Effector memory CD4-positive, alpha-beta T cell (primary cell): ENCODE measurements around the gene OXSR1.
"Not testable (repeated sequence)": the region's sequence is repeated elsewhere in the genome, so short reads cannot be mapped to it uniquely, and the experiment has no call there.

Experiments
- DNase-seq, 3 donors: peaks; one replicate each; pipeline ENCODE4 v3.0.0-alpha.2; 2020
- H3K27ac ChIP-seq: 2 replicates; pipeline ENCODE4 v1.7.0; 2013; ENCODE audit warnings: mild to moderate bottlenecking, low read length, moderate library complexity; ENCODE audit not compliant: insufficient read depth, poor library complexity, severe bottlenecking
- H3K27me3 ChIP-seq: replicated peaks from 2 replicates; pipeline ENCODE4 v1.7.0; 2013; ENCODE audit warnings: mild to moderate bottlenecking, low read length; ENCODE audit not compliant: insufficient read depth, control insufficient read depth, poor library complexity, severe bottlenecking
- H3K36me3 ChIP-seq: 2 replicates; pipeline ENCODE4 v1.7.0; 2013; ENCODE audit warnings: mild to moderate bottlenecking, low read length, moderate library complexity; ENCODE audit not compliant: control insufficient read depth, insufficient read depth
- H3K4me1 ChIP-seq: 2 replicates; pipeline ENCODE4 v1.7.0; 2013; ENCODE audit warnings: low read length, mild to moderate bottlenecking; ENCODE audit not compliant: control insufficient read depth, insufficient read depth, poor library complexity, severe bottlenecking
- H3K4me3 ChIP-seq: 2 replicates; pipeline ENCODE4 v1.7.0; 2013; ENCODE audit warnings: low read length, low read depth, mild to moderate bottlenecking; ENCODE audit not compliant: insufficient read depth, poor library complexity, severe bottlenecking
- H3K9me3 ChIP-seq: 2 replicates; pipeline ENCODE4 v1.7.0; 2013; ENCODE audit warnings: mild to moderate bottlenecking, low read length, moderate library complexity; ENCODE audit not compliant: control insufficient read depth

Gene OXSR1

DNA sequence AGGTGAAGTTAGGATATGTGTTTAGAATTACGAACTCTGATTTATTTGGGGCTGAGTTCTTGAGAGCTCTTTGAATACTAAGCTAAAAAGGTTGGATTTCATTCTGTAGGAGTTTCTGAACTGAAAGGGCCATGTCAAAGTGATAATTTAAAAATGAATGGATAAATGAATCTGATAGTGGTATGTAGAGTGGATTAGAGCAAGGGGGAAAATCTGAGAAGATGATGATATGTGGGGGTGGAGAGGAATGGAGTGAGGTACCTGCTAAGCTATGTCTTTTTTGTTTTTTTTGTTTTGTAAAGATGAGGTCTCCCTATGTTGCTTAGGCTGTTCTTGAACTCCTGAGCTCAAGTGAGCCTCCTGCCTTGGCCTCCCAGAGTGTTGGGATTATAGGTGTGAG lies 55.7 kb downstream of the OXSR1 start:
- Histone ChIP-seq H3K36me3 (peaks cover 23% of the 10 kb centered on the region), H3K4me1 (no peaks in the 10 kb centered on the region), H3K9me3 (no peaks in the 10 kb centered on the region), H3K27me3 (no peaks in the 10 kb centered on the region), H3K4me3 (no peak overlapping the region), H3K27ac (no peak overlapping the region)
- DNase-seq: no peak

DNA sequence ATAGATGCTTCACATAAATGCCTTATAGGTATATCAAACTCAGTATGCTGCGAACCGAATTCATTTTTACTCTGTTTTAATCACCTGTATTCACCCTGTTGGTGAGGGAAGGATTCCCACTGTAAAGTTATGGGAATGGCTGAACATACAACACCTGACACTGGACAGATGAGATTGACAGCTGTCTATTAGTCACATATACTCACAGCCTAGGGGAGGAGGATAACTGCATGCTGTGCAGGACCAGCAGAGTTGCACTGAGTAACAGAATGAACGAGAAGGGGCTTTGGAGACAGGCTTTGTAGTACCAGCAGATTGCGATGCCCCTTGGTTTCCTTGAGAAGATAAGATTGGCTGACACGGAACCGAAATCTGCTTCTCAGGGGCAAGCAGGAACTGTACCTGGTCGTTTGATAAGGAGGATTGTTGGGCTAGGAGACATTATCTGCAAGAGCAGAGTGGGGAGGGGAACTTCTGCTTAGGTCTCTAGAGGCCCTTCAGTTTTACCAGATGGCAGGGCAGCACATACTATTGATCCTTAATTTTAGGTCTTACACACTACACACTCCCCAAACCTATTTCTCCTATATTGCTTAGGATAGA lies 56.8 kb downstream of the OXSR1 start:
- Histone ChIP-seq H3K9me3 (no peaks in the 10 kb centered on the region), H3K36me3 (peaks cover 27% of the 10 kb centered on the region)
- DNase-seq: no peak

DNA sequence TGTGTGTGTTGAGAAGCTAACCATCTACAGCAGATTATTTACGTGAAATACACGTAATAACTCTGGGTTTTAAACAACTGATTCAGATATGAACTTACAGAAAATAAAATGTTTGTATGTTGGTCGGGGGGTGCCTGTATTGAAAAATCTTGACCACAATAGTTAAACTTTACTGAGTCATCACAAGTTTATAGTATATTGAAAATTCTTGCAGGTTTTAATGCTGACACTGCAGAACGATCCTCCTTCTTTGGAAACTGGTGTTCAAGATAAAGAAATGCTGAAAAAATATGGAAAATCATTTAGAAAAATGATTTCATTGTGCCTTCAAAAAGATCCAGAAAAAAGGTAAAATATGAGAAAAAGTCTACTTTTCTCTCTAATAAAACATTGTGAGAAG lies 59.0 kb downstream of the OXSR1 start:
- no peak overlapping the region for H3K27ac ChIP-seq
- no peaks in the 10 kb centered on the region for H3K27me3 ChIP-seq
- no peak for DNase-seq
- no peak overlapping the region for H3K4me3 ChIP-seq
- no peaks in the 10 kb centered on the region for H3K9me3 ChIP-seq
- H3K4me1 ChIP-seq: no peaks in the 10 kb centered on the region
- peaks cover 36% of the 10 kb centered on the region for H3K36me3 ChIP-seq

More for the DNA sequence above, 56.8 kb downstream of the OXSR1 start:
- Histone ChIP-seq H3K4me1 (no peaks in the 10 kb centered on the region), H3K27ac (no peak overlapping the region), H3K4me3 (no peak overlapping the region), H3K27me3 (no peaks in the 10 kb centered on the region)

DNA sequence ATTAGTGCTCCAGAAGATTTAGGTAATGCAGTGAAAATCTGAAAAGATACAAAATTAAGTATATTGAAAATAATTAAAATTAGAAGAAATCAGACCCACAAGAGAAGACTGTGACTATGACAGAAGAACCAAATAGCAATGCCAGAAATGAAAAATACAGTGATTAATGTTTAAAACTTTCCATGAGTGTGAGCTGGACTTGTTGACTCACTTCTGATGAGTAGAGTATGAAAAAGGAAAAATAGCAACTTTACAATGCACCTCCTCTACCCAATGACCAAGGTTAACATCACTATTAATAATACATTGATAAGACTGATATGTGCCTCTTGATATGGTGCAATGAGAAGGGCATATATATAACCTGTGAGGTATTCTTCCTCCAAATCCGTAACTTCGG lies 60.9 kb downstream of the OXSR1 start:
- Histone ChIP-seq H3K36me3 (peaks cover 38% of the 10 kb centered on the region), H3K4me3 (no peak overlapping the region), H3K9me3 (no peaks in the 10 kb centered on the region), H3K4me1 (no peaks in the 10 kb centered on the region), H3K27me3 (no peaks in the 10 kb centered on the region), H3K27ac (no peak overlapping the region)
- no peak for DNase-seq

DNA sequence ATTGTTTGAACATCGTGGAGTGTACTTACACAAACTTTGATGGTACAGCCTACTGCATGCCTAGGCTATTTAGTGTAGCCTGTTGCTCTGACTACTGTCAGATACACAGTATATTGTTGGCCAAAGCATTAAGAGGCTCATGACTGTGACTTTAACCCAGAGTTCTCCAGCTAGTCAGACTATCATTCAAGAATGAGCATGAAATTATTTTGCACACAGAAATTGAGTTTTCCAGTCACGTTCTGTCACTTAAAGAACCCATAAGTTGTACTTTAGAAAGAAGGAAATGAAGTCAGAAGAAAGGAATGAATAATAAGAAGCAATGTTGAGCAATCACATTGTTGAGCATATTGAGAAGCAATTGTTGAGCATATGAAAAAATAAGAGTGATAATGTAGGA lies 62.7 kb downstream of the OXSR1 start:
- H3K9me3 ChIP-seq: no peaks in the 10 kb centered on the region
- no peaks in the 10 kb centered on the region for H3K4me1 ChIP-seq
- no peak overlapping the region for H3K4me3 ChIP-seq
- H3K27ac ChIP-seq: no peak overlapping the region
- DNase-seq: no peak
- H3K27me3 ChIP-seq: no peaks in the 10 kb centered on the region
- H3K36me3 ChIP-seq: peaks cover 38% of the 10 kb centered on the region

DNA sequence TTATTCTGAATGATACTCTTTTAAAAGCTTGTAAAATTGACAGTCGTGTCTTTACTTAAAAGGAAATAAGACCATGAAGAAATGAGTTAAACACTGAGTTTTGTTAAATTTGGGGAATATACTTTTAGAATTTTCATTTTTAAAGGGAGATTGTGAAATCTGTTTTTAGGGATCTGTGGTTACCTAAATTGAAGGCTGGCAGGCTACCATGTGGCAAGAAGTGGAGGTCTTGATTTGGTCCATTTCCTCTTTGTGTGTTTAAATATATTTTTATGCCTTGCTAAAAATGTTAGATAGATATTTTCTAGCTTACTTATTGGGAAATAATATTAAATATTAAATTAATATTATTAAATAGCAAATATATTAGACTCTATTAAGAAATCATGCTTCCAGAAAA lies 63.7 kb downstream of the OXSR1 start:
- no peak for DNase-seq
- Histone ChIP-seq H3K27me3 (no peaks in the 10 kb centered on the region), H3K4me3 (no peak overlapping the region), H3K36me3 (peaks cover 36% of the 10 kb centered on the region), H3K9me3 (no peaks in the 10 kb centered on the region), H3K4me1 (no peaks in the 10 kb centered on the region), H3K27ac (no peak overlapping the region)

DNA sequence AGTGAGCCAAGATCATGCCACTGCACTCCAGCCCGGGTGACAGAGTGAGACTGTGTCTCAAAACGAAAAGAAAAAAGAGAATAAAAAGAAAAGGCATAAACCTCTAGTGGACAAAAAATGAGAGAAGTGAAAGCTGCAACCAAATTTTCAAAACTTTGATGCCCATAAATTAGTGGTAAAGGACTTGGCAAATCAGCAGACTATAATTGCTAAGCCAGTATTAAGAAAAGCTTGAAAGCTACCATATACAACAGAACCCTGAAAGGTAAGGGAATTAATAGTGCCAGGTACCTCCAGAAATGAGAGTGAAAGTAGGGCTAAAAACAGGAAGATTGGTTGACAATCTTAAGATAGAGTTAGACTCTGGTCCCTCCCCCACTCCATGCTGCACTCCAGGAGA lies 67.4 kb downstream of the OXSR1 start:
- Histone ChIP-seq H3K27ac (no peak overlapping the region), H3K27me3 (no peaks in the 10 kb centered on the region), H3K36me3 (peaks cover 40% of the 10 kb centered on the region), H3K9me3 (no peaks in the 10 kb centered on the region), H3K4me1 (no peaks in the 10 kb centered on the region), H3K4me3 (no peak overlapping the region)
- no peak for DNase-seq

DNA sequence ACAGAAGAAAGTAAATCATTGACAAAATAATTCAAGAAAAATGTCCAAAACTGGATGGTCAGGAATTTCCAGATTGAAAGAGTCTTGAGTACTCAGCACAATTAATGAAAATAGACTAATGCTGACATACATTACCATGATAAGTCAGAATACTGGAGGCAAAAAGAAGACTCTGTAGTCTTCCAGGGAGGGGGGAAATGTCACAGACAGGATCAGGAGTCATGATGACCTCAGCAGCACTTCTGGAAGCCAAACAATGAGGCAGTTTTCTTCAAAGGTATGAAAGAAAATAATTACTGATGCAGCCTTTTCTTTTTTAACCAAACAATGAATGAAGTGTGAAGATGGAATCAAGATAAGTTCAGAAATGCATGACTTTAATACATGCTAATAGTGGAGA lies 70.1 kb downstream of the OXSR1 start:
- Histone ChIP-seq H3K4me1 (no peaks in the 10 kb centered on the region), H3K27me3 (no peaks in the 10 kb centered on the region), H3K36me3 (peaks cover 53% of the 10 kb centered on the region), H3K9me3 (no peaks in the 10 kb centered on the region), H3K27ac (no peak overlapping the region), H3K4me3 (no peak overlapping the region)
- DNase-seq: no peak

DNA sequence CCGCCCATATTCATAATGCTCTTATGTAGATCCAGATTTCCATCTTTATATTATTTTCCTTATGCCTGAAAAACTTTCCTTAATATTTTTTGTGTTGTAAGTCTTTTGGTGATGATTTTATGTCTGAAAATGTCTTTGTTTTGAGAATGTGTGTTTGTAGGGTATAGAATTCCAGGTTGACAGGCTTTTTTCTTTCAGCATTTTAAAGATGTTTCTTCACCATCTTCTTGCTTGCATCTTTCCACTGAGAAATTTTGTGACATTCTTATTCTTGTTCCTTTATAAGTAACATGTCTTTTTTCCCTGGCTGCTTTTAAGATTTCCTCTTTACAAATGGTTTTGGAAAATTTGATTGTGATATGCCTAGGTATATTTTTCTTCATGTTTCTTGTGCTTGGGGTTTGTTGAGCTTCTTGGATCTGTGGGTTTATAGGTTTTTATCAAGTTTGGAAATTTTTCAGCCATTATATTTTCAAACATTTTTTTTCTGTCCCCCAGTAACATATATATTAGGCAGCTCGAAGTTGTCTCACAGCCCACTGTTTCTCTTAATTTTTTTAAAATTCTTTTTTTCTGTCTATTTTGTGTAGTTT lies 73.2 kb downstream of the OXSR1 start:
- Histone ChIP-seq H3K4me1 (no peaks in the 10 kb centered on the region), H3K9me3 (no peaks in the 10 kb centered on the region), H3K27me3 (no peaks in the 10 kb centered on the region), H3K36me3 (peaks cover 54% of the 10 kb centered on the region), H3K27ac (no peak overlapping the region), H3K4me3 (no peak overlapping the region)
- DNase-seq: no peak

DNA sequence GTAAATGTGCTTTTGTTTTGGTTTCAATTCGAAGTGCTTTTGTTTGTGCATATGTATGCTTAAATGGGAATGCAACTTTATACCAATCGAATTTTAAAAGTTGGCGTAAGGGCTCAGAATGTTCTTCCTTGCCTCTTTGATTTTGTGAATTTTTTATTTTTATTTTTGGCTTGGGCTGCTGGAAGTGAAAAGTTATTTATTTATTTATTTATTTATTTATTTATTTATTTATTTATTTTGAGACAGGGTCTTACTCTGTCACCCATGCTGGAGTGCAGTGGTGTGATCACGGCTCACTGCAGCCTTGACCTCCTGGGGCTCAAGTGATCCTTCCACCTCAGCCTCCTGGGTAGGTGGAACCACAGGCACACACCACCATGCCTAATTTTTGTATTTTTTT lies 77.5 kb downstream of the OXSR1 start:
- peaks cover 40% of the 10 kb centered on the region for H3K36me3 ChIP-seq
- not testable (repeated sequence) for H3K27ac ChIP-seq, H3K4me3 ChIP-seq, H3K4me1 ChIP-seq, H3K9me3 ChIP-seq, H3K27me3 ChIP-seq, DNase-seq
